ENCODE results near the gene RBM12. TPM values are rescaled to one million over a fixed set of nuclear protein-coding genes. Genes with fewer than 3 reads are reported as not detected.

The RBM12 gene
- total and polyA plus RNA-seq, 2 of the 8 experiments (the other 6 are each of a cell fraction or from before 2014, with no cell fraction given) = 187 to 214 TPM

DNA sequence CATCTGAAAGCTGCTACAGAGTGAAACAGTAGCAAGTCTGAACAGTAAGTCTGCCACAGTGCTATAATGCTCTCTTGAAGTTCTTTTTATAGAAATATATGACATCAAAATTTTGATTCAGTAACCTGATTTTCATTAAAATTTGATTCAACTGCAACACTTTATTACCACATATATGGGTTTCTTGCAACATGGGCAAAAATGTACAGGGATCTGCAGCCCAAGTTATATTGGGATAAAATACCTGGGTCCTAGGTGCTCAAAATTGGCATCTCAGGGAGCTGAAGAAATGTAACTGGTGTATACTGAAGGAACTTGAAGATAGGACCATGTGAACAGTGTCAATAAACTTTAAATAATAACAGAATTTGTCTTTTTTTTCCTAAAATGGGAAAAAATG is 45.3 kb upstream of the RBM12 start:
- Histone ChIP-seq H3K9me3 (ENCODE audit: insufficient read depth in 2 of 2, low read depth in 1 of 2, low read length in 1 of 2) (no peaks in the 10 kb centered on the region), H3K79me2 (ENCODE audit: control insufficient read depth in 1 of 2, insufficient read depth in 2 of 2, low read length in 2 of 2) (peaks cover 0 to 44% of the 10 kb centered on the region in 2 experiments; a peak in 2 of 4 replicates), H2BK20ac (ENCODE audit: low read length) (no peak overlapping the region), H3K4me1 (replicated peaks in 1 of 4; ENCODE audit: control insufficient read depth in 3 of 4, insufficient read depth in 4 of 4, low read length in 3 of 4) (no peaks in the 10 kb centered on the region), H2BK15ac (ENCODE audit: low read length) (no peak overlapping the region), H2AFZ (ENCODE audit: low read length) (no peak overlapping the region), H4K8ac (ENCODE audit: extremely low read depth, insufficient read depth, low read length) (no peak overlapping the region), H3K27me3 (replicated peaks in 1 of 4; ENCODE audit: control insufficient read depth in 3 of 4, extremely low read depth in 1 of 4, insufficient read depth in 3 of 4, low read length in 3 of 4) (no peaks in the 10 kb centered on the region), H3K36me3 (ENCODE audit: control insufficient read depth in 2 of 4, insufficient read depth in 4 of 4, low read length in 3 of 4) (peaks cover 29 to 99% (median 78%) of the 10 kb centered on the region in 4 experiments), H4K5ac (ENCODE audit: insufficient read length, low read depth, low read length) (no peak overlapping the region), H2BK12ac (ENCODE audit: low read depth, low read length) (no peak overlapping the region), H3K14ac (ENCODE audit: insufficient read length) (no peak overlapping the region), H4K20me1 (replicated peaks in 1 of 2; ENCODE audit: control insufficient read depth in 1 of 2, insufficient read depth in 2 of 2, low read length in 2 of 2) (peaks cover 6% of the 10 kb centered on the region in 2 experiments), H3K4me3 (ENCODE audit: extremely low read depth in 1 of 4, insufficient read depth in 2 of 4, low read depth in 3 of 4, low read length in 4 of 4) (no peak overlapping the region), H3K4me2 (ENCODE audit: insufficient read depth in 1 of 2, low read depth in 2 of 2, low read length in 2 of 2) (no peak overlapping the region), H3K56ac (replicated peaks; ENCODE audit: insufficient read length, low read depth, low read length) (no peak overlapping the region), H3K27ac (ENCODE audit: low read depth, low read length) (no peak overlapping the region), H2AK5ac (ENCODE audit: low read depth, low read length) (no peak overlapping the region), H4K91ac (replicated peaks; ENCODE audit: insufficient read length, low read length) (no peak overlapping the region), H3K23ac (ENCODE audit: insufficient read length) (no peak overlapping the region), H3K4ac (replicated peaks; ENCODE audit: insufficient read length, low read depth, low read length) (no peak overlapping the region), H3K23me2 (ENCODE audit: low read depth, low read length) (no peaks in the 10 kb centered on the region), H2BK5ac (ENCODE audit: low read depth, low read length) (no peak overlapping the region), H3K9ac (replicated peaks in 1 of 4; ENCODE audit: extremely low read depth in 1 of 4, low read depth in 3 of 4, low read length in 3 of 4) (no peak overlapping the region), H2BK120ac (replicated peaks; ENCODE audit: low read depth, low read length) (no peak overlapping the region), H3K79me1 (ENCODE audit: low read depth, low read length) (0 out of 2 replicates have a peak, but pooled peaks cover 3% of the 10 kb centered on the region), H3K18ac (ENCODE audit: extremely low read depth, low read length) (no peak overlapping the region)
- DNase-seq (ENCODE audit: low read depth in 1 of 2, low spot score in 2 of 2) = no peak
- ChIA-PET POLR2A (ENCODE audit: partially characterized antibody) (interaction anchor here (0.5 to 45.3 kb wide), 3 partner anchors 8 to 139 kb away, joined by 3 to 2341 read pairs (median 2341); partner anchors contain the start of genes NFS1, RBM39 and ROMO1), CTCF (ENCODE audit: partially characterized antibody) (interaction anchor here (2.0 kb wide), 2 partner anchors 10 kb away, joined by 6 to 8 read pairs; no protein-coding TSS in a partner anchor)
- TF ChIP-seq POLR2AphosphoS5 (IDR thresholded peaks at IDR 0.05; ENCODE audit: low read depth, low read length) (no peak), RAD21 (IDR thresholded peaks at IDR 0.05 in 1 of 2, conservative IDR thresholded peaks at IDR 0.05 in 1 of 2; ENCODE audit: low read depth in 2 of 2, low read length in 2 of 2) (no peak), TEAD4 (IDR thresholded peaks at IDR 0.05; ENCODE audit: low read depth, low read length) (no peak), NANOG (IDR thresholded peaks at IDR 0.05; ENCODE audit: insufficient read depth, low read depth, low read length, poor library complexity, severe bottlenecking) (no peak), GTF2F1 (IDR thresholded peaks at IDR 0.05; ENCODE audit: borderline replicate concordance, low read depth, low read length) (no peak)
- FAIRE-seq = no peak
